Keratinocyte (primary cell): Measurements from ENCODE around the gene SNRPB. TPM values are rescaled to one million over a fixed set of nuclear protein-coding genes. Genes with fewer than 3 reads are reported as not detected.

ENCODE experiments used
- DNase-seq: peaks from one replicate; pipeline ENCODE4 v3.0.0-alpha.2; 2011; ENCODE audit warnings: low read depth, missing footprints, low spot score
- FAIRE-seq: peaks from 2 replicates; lab custom pipeline; 2011; peaks lifted over from hg19 to GRCh38; lab: Jason Lieb, UNC
- H2AFZ ChIP-seq: 2 replicates; pipeline ENCODE4 v1.6.0; 2012; ENCODE audit warnings: low read length, control low read depth, inconsistent platforms; ENCODE audit not compliant: control insufficient read depth
- H3K27ac ChIP-seq: 2 replicates; pipeline ENCODE4 v1.5.1; 2011; ENCODE audit warnings: low read length; ENCODE audit not compliant: control insufficient read depth, insufficient read depth
- H3K27me3 ChIP-seq: 3 replicates; pipeline ENCODE4 v1.6.0; 2011; ENCODE audit warnings: low read length; ENCODE audit not compliant: control insufficient read depth, insufficient read depth; ENCODE audit errors: extremely low read depth
- H3K36me3 ChIP-seq, 2 experiments: 2 replicates in 1 of 2; 3 replicates in 1 of 2; pipeline ENCODE4 v1.5.1; 2011; ENCODE audit warnings: low read length in 2 of 2, mild to moderate bottlenecking in 1 of 2; ENCODE audit not compliant: control insufficient read depth in 2 of 2, insufficient read depth in 2 of 2; ENCODE audit errors: extremely low read depth in 1 of 2
- H3K4me1 ChIP-seq: 3 replicates; pipeline ENCODE4 v1.5.1; 2011; ENCODE audit warnings: low read length; ENCODE audit not compliant: control insufficient read depth, insufficient read depth; ENCODE audit errors: extremely low read depth
- H3K4me2 ChIP-seq: 3 replicates; pipeline ENCODE4 v1.6.0; 2011; ENCODE audit warnings: low read depth, low read length; ENCODE audit not compliant: control insufficient read depth, insufficient read depth; ENCODE audit errors: extremely low read depth
- H3K4me3 ChIP-seq, 3 experiments: fragments of 200-600 bp in 1 of 3; sonication (generic) in 1 of 3; 2 replicates in 2 of 3; 3 replicates in 1 of 3; pipeline ENCODE4 v1.5.1; 2011 to 2016; ENCODE audit warnings: low read length in 3 of 3, mild to moderate bottlenecking in 3 of 3, control low read depth in 2 of 3, inconsistent platforms in 1 of 3, low read depth in 1 of 3, mixed read lengths in 1 of 3, mixed run types in 1 of 3, moderate library complexity in 1 of 3; ENCODE audit not compliant: control insufficient read depth in 2 of 3, insufficient read depth in 2 of 3; ENCODE audit errors: extremely low read depth in 1 of 3
- H3K79me2 ChIP-seq: 2 replicates; pipeline ENCODE4 v1.6.0; 2012; ENCODE audit warnings: low read length; ENCODE audit not compliant: control insufficient read depth, insufficient read depth
- H3K9ac ChIP-seq: 3 replicates; pipeline ENCODE4 v1.6.0; 2011; ENCODE audit warnings: low read length; ENCODE audit not compliant: control insufficient read depth, insufficient read depth; ENCODE audit errors: extremely low read depth
- H3K9me1 ChIP-seq: 3 replicates; pipeline ENCODE4 v1.6.0; 2011; ENCODE audit warnings: low read length; ENCODE audit not compliant: control insufficient read depth, insufficient read depth; ENCODE audit errors: extremely low read depth
- H3K9me3 ChIP-seq: 2 replicates; pipeline ENCODE4 v1.5.1; 2012; ENCODE audit warnings: low read depth, low read length; ENCODE audit not compliant: control insufficient read depth
- H4K20me1 ChIP-seq: 3 replicates; pipeline ENCODE4 v1.6.0; 2011; ENCODE audit warnings: low read length; ENCODE audit not compliant: control insufficient read depth, insufficient read depth; ENCODE audit errors: extremely low read depth
- EZH2 ChIP-seq: IDR thresholded peaks from one replicate; pipeline ENCODE4 v1.6.1; 2012; ENCODE audit warnings: inconsistent platforms, mild to moderate bottlenecking, low read length, moderate library complexity
- dilution Hi-C: fragments of 300-500 bp; cut with MboI; formaldehyde crosslinking; loops from one replicate; pipeline ENCODE4 v1.7.0; 2020; ENCODE audit warnings: low sequenced_read_pairs; ENCODE audit not compliant: extremely low pct_ligation_motif_present
- polyA plus RNA-seq, 5 experiments: library from polyadenylated mRNA; depleted of rRNA in 3 of 5; stranded (reverse) in 3 of 5; stranded (forward) in 1 of 5; unstranded in 1 of 5; fragments of >200 nt; gene quantifications; 1 replicate in 1 of 5; 2 replicates in 3 of 5; 3 replicates in 1 of 5; pipeline versions ENCODE4 v1.2.1 to v1.2.3, GENCODE V29; 2011 to 2012; ENCODE audit warnings: missing spikeins in 2 of 5, low read depth in 1 of 5, low replicate concordance in 1 of 5
- TF ChIP-seq, protein P1 (sequence below), 3 experiments: IDR thresholded peaks in 1 of 3; conservative IDR thresholded peaks in 1 of 3; optimal IDR thresholded peaks in 1 of 3; 2 replicates in 2 of 3; 3 replicates in 1 of 3; pipeline versions ENCODE3 to v1.5.1; 2011; ENCODE audit warnings: low read length in 3 of 3, mild to moderate bottlenecking in 3 of 3, moderate library complexity in 2 of 3, control low read depth in 1 of 3, inconsistent platforms in 1 of 3; ENCODE audit not compliant: insufficient read depth in 2 of 3; ENCODE audit errors: extremely low read depth in 1 of 3

The SNRPB gene
- polyA plus RNA-seq, 1 donor (not counting 4 experiments of a cell fraction or from before 2014, with no cell fraction given): 199 TPM

DNA sequence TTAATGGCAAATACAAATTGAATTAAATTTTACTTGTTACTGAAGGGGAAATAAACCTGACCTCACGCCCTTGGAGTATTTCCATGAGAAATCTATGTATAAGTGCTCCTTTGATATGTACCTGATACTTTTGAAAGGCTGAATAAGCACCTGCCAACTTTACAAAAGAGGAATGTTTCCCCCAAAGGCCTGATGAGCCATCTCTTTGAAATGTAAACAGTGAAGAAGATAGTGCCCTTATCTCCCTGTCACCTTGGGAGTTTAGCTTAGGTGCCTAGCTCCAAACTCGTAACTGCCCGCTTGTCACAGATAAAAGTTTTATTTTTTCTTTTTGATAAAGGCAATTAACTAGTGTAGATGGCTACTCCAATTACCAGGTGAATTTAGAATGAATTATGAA is 39.2 kb upstream of the SNRPB start:
- TF ChIP-seq, protein P1, sequence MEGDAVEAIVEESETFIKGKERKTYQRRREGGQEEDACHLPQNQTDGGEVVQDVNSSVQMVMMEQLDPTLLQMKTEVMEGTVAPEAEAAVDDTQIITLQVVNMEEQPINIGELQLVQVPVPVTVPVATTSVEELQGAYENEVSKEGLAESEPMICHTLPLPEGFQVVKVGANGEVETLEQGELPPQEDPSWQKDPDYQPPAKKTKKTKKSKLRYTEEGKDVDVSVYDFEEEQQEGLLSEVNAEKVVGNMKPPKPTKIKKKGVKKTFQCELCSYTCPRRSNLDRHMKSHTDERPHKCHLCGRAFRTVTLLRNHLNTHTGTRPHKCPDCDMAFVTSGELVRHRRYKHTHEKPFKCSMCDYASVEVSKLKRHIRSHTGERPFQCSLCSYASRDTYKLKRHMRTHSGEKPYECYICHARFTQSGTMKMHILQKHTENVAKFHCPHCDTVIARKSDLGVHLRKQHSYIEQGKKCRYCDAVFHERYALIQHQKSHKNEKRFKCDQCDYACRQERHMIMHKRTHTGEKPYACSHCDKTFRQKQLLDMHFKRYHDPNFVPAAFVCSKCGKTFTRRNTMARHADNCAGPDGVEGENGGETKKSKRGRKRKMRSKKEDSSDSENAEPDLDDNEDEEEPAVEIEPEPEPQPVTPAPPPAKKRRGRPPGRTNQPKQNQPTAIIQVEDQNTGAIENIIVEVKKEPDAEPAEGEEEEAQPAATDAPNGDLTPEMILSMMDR (optimal IDR thresholded peaks at IDR 0.05 in 1 of 3, IDR thresholded peaks at IDR 0.05 in 1 of 3, conservative IDR thresholded peaks at IDR 0.05 in 1 of 3; ENCODE audit: extremely low read depth in 1 of 3, insufficient read depth in 2 of 3, low read length in 3 of 3): no peak
- TF ChIP-seq EZH2: no peak
- H3K9me1 ChIP-seq: no peaks in the 10 kb centered on the region
- H3K79me2 ChIP-seq: peaks cover 19% of the 10 kb centered on the region
- no peaks in the 10 kb centered on the region for H3K9me3 ChIP-seq
- dilution Hi-C loops: no loop called here
- H3K27ac ChIP-seq: no peak overlapping the region
- DNase-seq (no peak), FAIRE-seq (no peak)
- H3K9ac ChIP-seq: no peak overlapping the region
- H3K4me1 ChIP-seq: peaks cover 11% of the 10 kb centered on the region
- no peaks in the 10 kb centered on the region for H3K36me3 ChIP-seq
- H3K4me2 ChIP-seq: peak overlapping the region; percentile 74
- H4K20me1 ChIP-seq: no peaks in the 10 kb centered on the region
- H2AFZ ChIP-seq: no peak overlapping the region
- peak overlapping the region in 2 of 3 experiments; percentile 77 to 98 for H3K4me3 ChIP-seq
- no peaks in the 10 kb centered on the region for H3K27me3 ChIP-seq

DNA sequence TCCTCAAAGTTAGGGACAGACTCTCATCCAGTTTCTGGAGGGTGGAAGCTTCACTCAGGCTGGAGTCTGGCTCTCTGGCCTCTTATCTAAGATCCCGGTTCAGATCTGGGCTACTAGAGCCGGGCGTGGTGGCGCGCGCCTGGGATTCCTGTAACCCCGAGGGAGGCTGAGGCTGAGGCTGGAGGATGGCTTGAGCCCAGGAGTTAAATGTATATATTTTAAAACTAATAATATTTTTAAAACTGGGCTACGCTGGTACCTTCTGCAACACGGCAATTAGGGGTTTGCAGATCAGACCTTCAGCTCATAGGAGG is 38.8 kb upstream of the SNRPB start:
- Histone ChIP-seq H4K20me1 (no peaks in the 10 kb centered on the region), H3K9me3 (no peaks in the 10 kb centered on the region), H3K4me2 (peak overlapping the region; percentile 74), H3K9ac (peak overlapping the region; percentile 87), H3K4me1 (peaks cover 11% of the 10 kb centered on the region), H3K9me1 (no peaks in the 10 kb centered on the region), H3K27me3 (no peaks in the 10 kb centered on the region), H3K4me3 (peak overlapping the region; percentile 77 to 98 (median 80)), H3K36me3 (no peaks in the 10 kb centered on the region), H3K79me2 (peaks cover 19% of the 10 kb centered on the region), H3K27ac (peak overlapping the region; percentile 74), H2AFZ (peak overlapping the region; percentile 96)
- no peak for DNase-seq
- TF ChIP-seq EZH2: no peak
- TF ChIP-seq, protein P1 (optimal IDR thresholded peaks at IDR 0.05 in 1 of 3, IDR thresholded peaks at IDR 0.05 in 1 of 3, conservative IDR thresholded peaks at IDR 0.05 in 1 of 3; ENCODE audit: extremely low read depth in 1 of 3, insufficient read depth in 2 of 3, low read length in 3 of 3): no peak
- dilution Hi-C loops: no loop called here
- no peak for FAIRE-seq
